ENCODE measurements around the gene VSIG1. TPM values are rescaled to one million over a fixed set of nuclear protein-coding genes. Genes with fewer than 3 reads are reported as not detected.

VSIG1 gene
- total RNA-seq, 1 experiment from 2014 or later = 1.5 TPM

- H3K18ac ChIP-seq (ENCODE audit: insufficient read length, low read depth, low read length) = no peak overlapping the region
- H3K4me1 ChIP-seq (ENCODE audit: insufficient read depth, low read length) = no peaks in the 10 kb centered on the region
- H2BK15ac ChIP-seq (ENCODE audit: low read depth, low read length) = no peak overlapping the region
- no peaks in the 10 kb centered on the region for H3K79me2 ChIP-seq (ENCODE audit: insufficient read depth, low read length)
- no peaks in the 10 kb centered on the region for H3K9me3 ChIP-seq (ENCODE audit: control insufficient read depth, low read depth, low read length)
- no peak overlapping the region for H2BK5ac ChIP-seq (ENCODE audit: insufficient read length, low read length)
- Mint-ChIP-seq H3K36me3 (ENCODE audit: insufficient read depth in 1 of 3, low read depth in 3 of 3) (no peaks in the 10 kb centered on the region), H3K27me3 (ENCODE audit: low read depth) (no peaks in the 10 kb centered on the region), H3K4me3 (no peak overlapping the region), H3K9me3 (peaks cover 0 to 20% of the 10 kb centered on the region in 2 experiments; a peak in 2 of 5 replicates), H3K4me1 (0 out of 4 replicates have a peak, but pooled peaks cover 0 to 5% of the 10 kb centered on the region in 2 experiments), H3K27ac (no peak overlapping the region)
- H4K8ac ChIP-seq (replicated peaks; ENCODE audit: insufficient read length, low read depth, low read length) = no peak overlapping the region
- no peaks in the 10 kb centered on the region for H4K20me1 ChIP-seq (ENCODE audit: control insufficient read depth, insufficient read depth, insufficient read length)
- no peak for TF ChIP-seq CTCF (conservative IDR thresholded peaks at IDR 0.05)
- no peak overlapping the region for H4K91ac ChIP-seq (ENCODE audit: insufficient read length, low read depth, low read length)
- no peak overlapping the region for H2BK20ac ChIP-seq (ENCODE audit: low read depth, low read length, poor library complexity, severe bottlenecking)
- H3K56ac ChIP-seq (ENCODE audit: insufficient read length, low read depth, low read length) = no peak overlapping the region
- H3K4me2 ChIP-seq (ENCODE audit: insufficient read depth, insufficient read length, low read length) = no peak overlapping the region
- no peak overlapping the region for H2AK5ac ChIP-seq (ENCODE audit: insufficient read length, low read length)
- no peak overlapping the region for H3K14ac ChIP-seq (ENCODE audit: insufficient read depth, low read length)
- no peak overlapping the region for H2BK12ac ChIP-seq (ENCODE audit: insufficient read length, low read depth, low read length)
- no peak overlapping the region for H3K23ac ChIP-seq (ENCODE audit: insufficient read length, low read depth, low read length)
- no peak overlapping the region for H2AFZ ChIP-seq (ENCODE audit: low read length)
- no peak for DNase-seq
- no peak overlapping the region for H3K27ac ChIP-seq (ENCODE audit: insufficient read length, low read depth, low read length)
- no peak overlapping the region for H3K9ac ChIP-seq (ENCODE audit: extremely low read depth, insufficient read length, low read length)
- H3K27me3 ChIP-seq (ENCODE audit: insufficient read depth, low read length) = no peaks in the 10 kb centered on the region
- no peak overlapping the region for H3K4ac ChIP-seq (ENCODE audit: low read depth, low read length)
- no peak overlapping the region for H2BK120ac ChIP-seq (ENCODE audit: low read depth, low read length, poor library complexity, severe bottlenecking)
- H3T11ph ChIP-seq (ENCODE audit: low read length) = no peak overlapping the region
- no peaks in the 10 kb centered on the region for H3K23me2 ChIP-seq (ENCODE audit: insufficient read length, low read depth, low read length, poor library complexity, severe bottlenecking)
- no CpG with 5 or more reads among the region's 2 CpGs for WGBS (ENCODE audit: extremely low coverage, insufficient read length, low lambda C conversion rate)
- no peaks in the 10 kb centered on the region for H3K79me1 ChIP-seq (ENCODE audit: insufficient read depth, low read depth, low read length, poor library complexity, severe bottlenecking)
- no peak overlapping the region for H4K5ac ChIP-seq (ENCODE audit: insufficient read length, low read depth, low read length)
These were observed 18.8 kb upstream of the VSIG1 start for GRCh38 chrX:108025954-108026600.
